GM23248 (cell line): ENCODE measurements around the gene MIGA1. TPM values are rescaled to one million over a fixed set of nuclear protein-coding genes. Genes with fewer than 3 reads are reported as not detected.

Experiments used
- DNase-seq: peaks from one replicate; pipeline ENCODE4 v3.0.0-alpha.2; 2015
- H2AFZ ChIP-seq: fragments of 200-600 bp; sonication (generic); 2 replicates; pipeline ENCODE4 v1.6.1; 2016; ENCODE audit warnings: antibody characterized with exemption
- H3F3A ChIP-seq: fragments of 200-600 bp; sonication (generic); 2 replicates; pipeline ENCODE4 v1.6.1; 2016; ENCODE audit warnings: mild to moderate bottlenecking, antibody characterized with exemption, mixed run types; ENCODE audit not compliant: insufficient read depth
- H3K27ac ChIP-seq: fragments of 200-600 bp; sonication (generic); 2 replicates; pipeline ENCODE4 v1.5.1; 2016; ENCODE audit warnings: mild to moderate bottlenecking
- H3K27me3 ChIP-seq: fragments of 200-600 bp; sonication (generic); replicated peaks from 2 replicates; pipeline ENCODE4 v1.6.1; 2016; ENCODE audit warnings: mild to moderate bottlenecking; ENCODE audit not compliant: insufficient read depth
- H3K36me3 ChIP-seq: fragments of 200-600 bp; sonication (generic); 2 replicates; pipeline ENCODE4 v1.6.1; 2016; ENCODE audit warnings: low read depth, mild to moderate bottlenecking
- H3K4me1 ChIP-seq: fragments of 200-600 bp; sonication (generic); 2 replicates; pipeline ENCODE4 v1.6.1; 2016; ENCODE audit warnings: mild to moderate bottlenecking; ENCODE audit not compliant: insufficient read depth
- H3K4me2 ChIP-seq: fragments of 200-600 bp; sonication (generic); one replicate; pipeline ENCODE4 v1.6.1; 2016; ENCODE audit warnings: mild to moderate bottlenecking; ENCODE audit not compliant: unreplicated experiment
- H3K4me3 ChIP-seq: fragments of 200-600 bp; sonication (generic); 2 replicates; pipeline ENCODE4 v1.5.1; 2016; ENCODE audit warnings: mild to moderate bottlenecking
- H3K79me2 ChIP-seq: fragments of 200-600 bp; sonication (generic); 2 replicates; pipeline ENCODE4 v1.6.1; 2016; ENCODE audit warnings: mild to moderate bottlenecking; ENCODE audit not compliant: insufficient read depth
- H3K9ac ChIP-seq: fragments of 200-600 bp; sonication (generic); 2 replicates; pipeline ENCODE4 v1.6.1; 2016; ENCODE audit warnings: mild to moderate bottlenecking
- H3K9me2 ChIP-seq: fragments of 200-600 bp; sonication (generic); 2 replicates; pipeline ENCODE4 v1.6.1; 2016; ENCODE audit warnings: mixed run types, mild to moderate bottlenecking, moderate library complexity; ENCODE audit not compliant: insufficient read depth
- H3K9me3 ChIP-seq: fragments of 200-600 bp; sonication (generic); one replicate; pipeline ENCODE4 v1.6.1; 2017; ENCODE audit warnings: low read depth
- H4K20me1 ChIP-seq: fragments of 200-600 bp; sonication (generic); 2 replicates; pipeline ENCODE4 v1.6.0; 2016; ENCODE audit not compliant: insufficient read depth
- EZH2 ChIP-seq: fragments of 200-600 bp; sonication (generic); IDR thresholded peaks from 2 replicates; pipeline ENCODE4 v1.6.1; 2018; ENCODE audit warnings: antibody characterized with exemption, mild to moderate bottlenecking; ENCODE audit not compliant: insufficient read depth, poor library complexity, severe bottlenecking
- EZH2phosphoT487 ChIP-seq: fragments of 200-600 bp; sonication (generic); IDR thresholded peaks from 2 replicates; pipeline ENCODE4 v1.6.1; 2018; ENCODE audit warnings: antibody characterized with exemption, moderate library complexity, mild to moderate bottlenecking, low read depth; ENCODE audit not compliant: insufficient read depth
- WGBS, 2 experiments: methylation state at CpG; one replicate each; pipeline ENCODE4 v1.1.6; 2015 to 2017; ENCODE audit warnings: low lambda C conversion rate in 2 of 2, low coverage in 1 of 2; ENCODE audit errors: missing lambda C conversion rate in 2 of 2; 5-methylcytosine and 5-hydroxymethylcytosine counted together
- in situ Hi-C: fragments of 300-500 bp; cut with MboI; formaldehyde crosslinking; loops from 2 replicates; pipeline ENCODE4 v1.15.0; 2020
- polyA plus RNA-seq: library from polyadenylated mRNA; unstranded; fragments of >200 nt; fragmentation: Nextera tagmentation; extraction: Ambion mirVana; gene quantifications from 2 replicates; pipeline ENCODE4 v1.2.1, GENCODE V29; 2016
- total RNA-seq: library from RNA; depleted of rRNA; stranded (reverse); fragments of >200 nt; shearing (Covaris generic); gene quantifications from 2 replicates; pipeline ENCODE4 v1.2.3, GENCODE V29; 2014

The MIGA1 gene
- total and polyA plus RNA-seq, 2 experiments from 2014 or later: 11.6 to 14.4 TPM

DNA sequence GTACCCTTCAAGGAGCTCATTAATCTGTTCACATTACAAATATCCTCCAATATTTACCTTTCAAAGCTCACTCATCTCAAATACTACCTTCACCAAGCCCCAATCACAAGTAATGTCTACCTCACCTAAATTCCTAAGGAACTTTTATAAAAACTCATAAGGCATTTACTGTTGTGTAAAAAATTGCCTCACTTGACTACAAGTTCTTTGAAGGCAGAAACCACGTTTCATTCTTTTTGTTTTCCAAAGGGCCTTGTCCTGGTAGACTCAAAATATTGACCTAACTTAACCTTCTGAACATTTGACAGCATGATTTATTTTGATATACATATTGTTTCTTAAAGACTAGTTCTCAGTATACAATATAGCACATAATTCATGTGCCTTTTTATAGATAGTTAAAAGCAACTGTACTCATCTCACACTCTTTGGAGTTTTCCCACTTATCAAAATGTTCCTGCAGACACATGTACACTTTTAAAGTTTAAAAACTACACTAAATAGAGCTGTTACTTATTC, 22.3 kb upstream of the MIGA1 start:
- Histone ChIP-seq H3K9me3 (no peaks in the 10 kb centered on the region), H3K4me2 (peak overlapping the region; percentile 95), H3K27me3 (no peaks in the 10 kb centered on the region), H4K20me1 (no peaks in the 10 kb centered on the region), H2AFZ (no peak overlapping the region), H3K9ac (peak overlapping the region; percentile 94), H3K9me2 (no peaks in the 10 kb centered on the region), H3F3A (peaks cover 28% of the 10 kb centered on the region), H3K36me3 (no peaks in the 10 kb centered on the region), H3K27ac (peak overlapping the region; percentile 90), H3K79me2 (peaks cover 74% of the 10 kb centered on the region), H3K4me1 (peaks cover 29% of the 10 kb centered on the region), H3K4me3 (peak overlapping the region; percentile 93)
- no peak for TF ChIP-seq EZH2phosphoT487
- no peak for TF ChIP-seq EZH2
- in situ Hi-C loops: no loop called here
- 10 to 11% methylated on average over 1 of the region's 1 CpG for WGBS, 2 experiments
- DNase-seq: peak; percentile 28

GRCh38 chr1:77757603-77758002, 21.8 kb upstream of the MIGA1 start:
- peaks cover 29% of the 10 kb centered on the region for H3K4me1 ChIP-seq
- no peaks in the 10 kb centered on the region for H3K9me2 ChIP-seq
- H3K9ac ChIP-seq: peak overlapping the region; percentile 94
- peak; percentile 81 for DNase-seq
- no peaks in the 10 kb centered on the region for H3K27me3 ChIP-seq
- H3K27ac ChIP-seq: peak overlapping the region; percentile 90
- H3K4me3 ChIP-seq: peak overlapping the region; percentile 93
- 0 to 4% methylated on average over 2 of the region's 2 CpGs for WGBS, 2 experiments
- no peaks in the 10 kb centered on the region for H4K20me1 ChIP-seq
- TF ChIP-seq EZH2 (no peak), EZH2phosphoT487 (no peak)
- peaks cover 33% of the 10 kb centered on the region for H3F3A ChIP-seq
- H2AFZ ChIP-seq: no peak overlapping the region
- H3K9me3 ChIP-seq: no peaks in the 10 kb centered on the region
- H3K79me2 ChIP-seq: peaks cover 69% of the 10 kb centered on the region
- in situ Hi-C loops: no loop called here
- H3K36me3 ChIP-seq: no peaks in the 10 kb centered on the region
- peak overlapping the region; percentile 95 for H3K4me2 ChIP-seq

DNA sequence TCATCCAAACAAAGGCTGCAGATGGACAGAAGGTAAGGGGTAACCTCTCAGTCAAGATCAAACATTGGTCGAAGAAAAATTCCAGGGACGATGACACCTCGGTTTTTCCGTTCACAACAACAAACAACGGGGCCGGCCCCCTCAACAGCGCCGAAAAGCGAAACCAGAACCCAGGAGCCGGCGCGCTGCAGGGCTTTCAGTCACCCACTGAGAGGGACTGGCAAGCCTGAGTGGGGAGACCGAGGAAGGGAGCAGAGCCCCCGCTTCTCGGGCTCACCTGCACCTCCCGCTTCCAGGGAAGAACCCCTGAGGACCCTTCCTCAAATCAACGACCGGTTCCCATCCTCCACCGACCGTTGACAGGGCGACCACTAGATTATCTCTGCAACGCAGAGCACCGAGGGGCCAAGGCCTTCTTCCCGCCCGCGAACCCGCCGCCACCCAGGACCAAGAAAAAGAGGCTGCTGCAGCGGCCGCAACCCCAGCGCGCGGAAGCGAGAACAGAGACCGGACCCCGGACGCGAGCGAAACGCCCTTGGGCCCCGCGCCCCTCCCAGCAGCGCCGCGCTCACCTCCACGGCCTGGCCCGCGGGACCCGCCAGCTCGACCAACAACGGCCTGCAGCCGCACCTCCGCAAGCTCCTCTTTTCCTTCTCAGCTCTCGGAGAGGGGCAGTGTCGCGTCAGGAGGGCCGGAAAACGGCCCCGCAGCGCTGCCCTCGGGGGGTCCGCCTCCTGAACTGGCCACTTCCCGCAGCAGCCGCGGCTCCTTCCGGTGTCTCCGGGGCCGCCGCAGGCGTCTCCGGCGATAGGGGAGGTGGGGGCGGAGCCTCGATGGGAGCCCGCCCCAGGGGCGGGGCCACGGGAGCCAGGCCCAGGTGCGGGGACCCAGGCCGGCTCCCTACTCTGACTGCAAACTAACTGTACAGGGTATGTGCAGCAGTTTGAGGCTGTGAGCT, 20.1 kb upstream of the MIGA1 start, which contains the start of gene USP33:
Gene USP33, minus strand, starts transcription at position 782 of the 958 bp plus-strand sequence. CDS start 18,155 bp downstream, outside the sequence.
- H3K4me3 ChIP-seq: peak within 1 kb of the TSS; percentile 93
- no peak for TF ChIP-seq EZH2phosphoT487
- no peak for TF ChIP-seq EZH2
- H3K9ac ChIP-seq: peak within 1 kb of the TSS; percentile 94
- no peaks in the 10 kb centered on the region for H3K9me2 ChIP-seq
- WGBS, 2 experiments: 1% methylated on average over 64 to 79 of the region's 79 CpGs
- in situ Hi-C loops: no loop called here
- H3K9me3 ChIP-seq: no peaks in the 10 kb centered on the region
- peaks cover 52% of the 10 kb centered on the region for H3K79me2 ChIP-seq
- DNase-seq: peak; percentile 92
- no peaks in the 10 kb centered on the region for H3K27me3 ChIP-seq
- H3K4me2 ChIP-seq: peak within 1 kb of the TSS; percentile 95
- H3K36me3 ChIP-seq: no peaks in the 10 kb centered on the region
- peak within 1 kb of the TSS; percentile 90 for H3K27ac ChIP-seq
- peaks cover 35% of the 10 kb centered on the region for H3F3A ChIP-seq
- H2AFZ ChIP-seq: peak within 1 kb of the TSS; percentile 81
- H4K20me1 ChIP-seq: no peaks in the 10 kb centered on the region
- peaks cover 29% of the 10 kb centered on the region for H3K4me1 ChIP-seq

GRCh38 chr1:77762072-77762476, 17.4 kb upstream of the MIGA1 start:
- Histone ChIP-seq H3K4me1 (peaks cover 8% of the 10 kb centered on the region), H3F3A (peaks cover 33% of the 10 kb centered on the region), H3K27me3 (no peaks in the 10 kb centered on the region), H4K20me1 (no peaks in the 10 kb centered on the region), H3K4me2 (no peak overlapping the region), H3K79me2 (peaks cover 25% of the 10 kb centered on the region), H3K9me3 (no peaks in the 10 kb centered on the region), H3K36me3 (no peaks in the 10 kb centered on the region), H3K9me2 (no peaks in the 10 kb centered on the region), H3K27ac (no peak overlapping the region), H3K4me3 (no peak overlapping the region), H3K9ac (no peak overlapping the region), H2AFZ (no peak overlapping the region)
- WGBS, 2 experiments: 0 to 5% methylated on average over 1 of the region's 1 CpG
- in situ Hi-C loops: no loop called here
- TF ChIP-seq EZH2phosphoT487 (no peak), EZH2 (no peak)
- peak; percentile 77 for DNase-seq
